BLaER1 (cell line): ENCODE measurements around the gene ACSM6.

ENCODE experiments used
- H3K27ac ChIP-seq: shearing (Covaris generic); formaldehyde crosslinking; 2 replicates; pipeline ENCODE4 v1.8.1; 2022
- H3K27me3 ChIP-seq: shearing (Covaris generic); formaldehyde crosslinking; 2 replicates; pipeline ENCODE4 v1.8.1; 2022
- H3K36me3 ChIP-seq: shearing (Covaris generic); formaldehyde crosslinking; 2 replicates; pipeline ENCODE4 v1.8.1; 2022
- H3K4me1 ChIP-seq: shearing (Covaris generic); formaldehyde crosslinking; 2 replicates; pipeline ENCODE4 v1.8.1; 2022
- H3K4me2 ChIP-seq: shearing (Covaris generic); formaldehyde crosslinking; 2 replicates; pipeline ENCODE4 v1.8.1; 2022
- H3K4me3 ChIP-seq: shearing (Covaris generic); formaldehyde crosslinking; 2 replicates; pipeline ENCODE4 v1.8.1; 2022
- H3K9ac ChIP-seq: shearing (Covaris generic); formaldehyde crosslinking; 2 replicates; pipeline ENCODE4 v1.8.1; 2022
- H3K9me3 ChIP-seq: shearing (Covaris generic); formaldehyde crosslinking; 2 replicates; pipeline ENCODE4 v1.8.1; 2022
- H4K20me1 ChIP-seq: shearing (Covaris generic); formaldehyde crosslinking; 2 replicates; pipeline ENCODE4 v1.8.1; 2022
- Cebpa-rat ChIP-seq: shearing (Covaris generic); IDR thresholded peaks from 2 replicates; pipeline ENCODE4 v1.8.1; 2022

The ACSM6 gene

DNA sequence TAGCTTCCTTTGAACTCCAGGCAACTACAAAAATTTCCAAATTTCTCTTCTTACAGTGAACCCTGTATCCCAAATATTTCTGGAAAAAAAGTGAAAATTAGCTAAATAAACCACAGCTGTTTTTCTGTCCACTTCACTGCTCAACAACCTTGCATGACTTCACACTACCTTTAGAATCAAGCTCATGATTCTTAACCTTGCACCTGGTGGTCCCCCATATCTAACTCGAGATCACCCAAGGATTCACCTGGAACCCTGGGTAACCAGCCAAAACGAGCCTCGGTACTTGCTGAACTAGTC, 49.2 kb downstream of the ACSM6 start:
- H3K9ac ChIP-seq, result no peak overlapping the region
- TF ChIP-seq Cebpa-rat, result no peak
- H3K4me1 ChIP-seq, result peaks cover 27% of the 10 kb centered on the region
- H3K27me3 ChIP-seq, result no peaks in the 10 kb centered on the region
- no peak overlapping the region for H3K4me3 ChIP-seq
- H4K20me1 ChIP-seq, result peaks cover 47% of the 10 kb centered on the region
- H3K4me2 ChIP-seq, result no peak overlapping the region
- H3K9me3 ChIP-seq, result peaks cover 7% of the 10 kb centered on the region; the same call in 1 of the 2 replicates
- peaks cover 100% of the 10 kb centered on the region for H3K36me3 ChIP-seq
- H3K27ac ChIP-seq, result no peak overlapping the region

DNA sequence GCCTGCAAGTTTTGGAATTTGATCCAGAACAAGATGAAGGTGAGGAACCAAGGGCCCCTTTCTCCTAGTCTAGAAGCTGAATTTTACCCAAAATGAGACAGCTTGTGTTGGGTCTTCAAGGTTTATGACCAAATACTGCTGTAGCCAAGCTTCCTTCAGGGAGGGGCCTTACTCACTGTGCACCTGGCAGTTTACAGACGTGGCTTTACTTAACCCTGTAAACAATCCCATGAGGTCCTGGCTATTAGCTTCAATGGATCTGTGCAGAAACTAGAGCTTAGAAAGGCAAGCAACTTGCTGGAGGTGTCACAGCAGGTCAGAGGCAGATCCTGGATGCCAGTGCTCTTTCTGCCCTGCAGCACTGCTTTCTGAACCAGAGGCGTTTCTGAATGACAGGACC, 50.1 kb downstream of the ACSM6 start:
- Histone ChIP-seq H3K27ac (no peak overlapping the region), H3K4me3 (no peak overlapping the region), H3K9ac (no peak overlapping the region), H3K9me3 (peaks cover 7% of the 10 kb centered on the region; the same call in 1 of the 2 replicates), H4K20me1 (peaks cover 53% of the 10 kb centered on the region), H3K4me1 (peaks cover 36% of the 10 kb centered on the region), H3K36me3 (peaks cover 100% of the 10 kb centered on the region), H3K27me3 (no peaks in the 10 kb centered on the region), H3K4me2 (no peak overlapping the region)
- no peak for TF ChIP-seq Cebpa-rat

DNA sequence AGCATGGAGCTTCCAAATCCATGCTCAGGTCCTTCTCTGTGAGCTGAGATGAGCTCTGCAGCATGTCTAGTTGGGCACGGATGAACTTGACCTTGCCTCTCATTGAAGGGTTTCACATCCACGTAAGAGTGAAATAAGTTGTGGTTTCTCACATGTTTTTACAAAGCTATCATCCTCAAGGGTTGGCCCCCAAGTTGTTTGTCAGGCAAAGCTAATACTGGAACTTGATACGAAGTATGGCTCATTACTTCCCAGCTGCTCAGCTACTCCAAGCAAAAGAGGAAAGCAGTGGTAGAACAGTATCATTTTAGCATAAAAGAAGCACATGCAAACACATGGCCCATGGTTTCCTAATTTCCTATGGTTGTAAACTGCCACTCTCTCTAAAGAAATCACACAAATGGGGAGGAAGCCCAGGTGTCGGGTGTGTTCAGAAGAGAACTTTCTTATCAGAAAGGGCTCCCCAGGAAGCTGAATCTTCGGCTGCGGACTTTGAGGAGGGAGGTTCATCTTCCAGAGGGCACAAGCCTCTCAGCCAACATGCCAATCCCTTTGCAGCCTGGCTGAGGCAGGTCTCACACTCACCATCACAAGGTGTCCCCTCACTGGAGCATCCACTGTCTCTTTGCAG, 51.5 kb downstream of the ACSM6 start:
- Histone ChIP-seq H3K9me3 (peaks cover 2% of the 10 kb centered on the region; the same call in 1 of the 2 replicates), H4K20me1 (peaks cover 54% of the 10 kb centered on the region), H3K4me2 (no peak overlapping the region), H3K9ac (no peak overlapping the region), H3K4me3 (no peak overlapping the region), H3K27ac (no peak overlapping the region), H3K36me3 (peaks cover 88% of the 10 kb centered on the region), H3K4me1 (peaks cover 48% of the 10 kb centered on the region), H3K27me3 (no peaks in the 10 kb centered on the region)
- no peak for TF ChIP-seq Cebpa-rat

DNA sequence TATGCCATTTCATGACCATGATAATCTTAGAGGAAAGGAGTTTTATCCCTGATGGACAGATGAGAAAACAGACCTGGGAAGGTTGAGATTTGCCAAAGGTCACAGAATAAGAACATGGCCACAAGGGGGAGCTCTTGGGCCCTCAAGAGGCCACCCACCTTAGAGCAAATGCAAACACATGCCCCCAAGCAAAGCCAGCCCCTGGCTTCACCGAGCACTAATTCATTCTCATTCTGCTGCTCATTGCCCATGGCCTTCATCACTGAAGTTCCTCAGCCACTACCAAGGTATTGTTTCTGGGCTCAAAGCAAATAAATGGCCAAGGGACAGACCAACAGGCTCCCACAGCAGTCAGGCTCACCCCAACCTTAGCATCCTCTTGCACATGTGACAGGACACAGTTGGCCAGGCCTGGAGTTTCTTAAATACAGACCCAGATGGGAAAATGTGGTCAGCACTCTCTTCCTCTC, 52.6 kb downstream of the ACSM6 start:
- H3K4me2 ChIP-seq, result peak overlapping the region; percentile 39
- H3K9ac ChIP-seq, result peak overlapping the region; percentile 25; the same call in 1 of the 2 replicates
- H3K27ac ChIP-seq, result no peak overlapping the region
- no peak for TF ChIP-seq Cebpa-rat
- peaks cover 58% of the 10 kb centered on the region for H4K20me1 ChIP-seq
- H3K27me3 ChIP-seq, result no peaks in the 10 kb centered on the region
- H3K36me3 ChIP-seq, result peaks cover 88% of the 10 kb centered on the region
- no peaks in the 10 kb centered on the region for H3K9me3 ChIP-seq
- no peak overlapping the region for H3K4me3 ChIP-seq
- peaks cover 53% of the 10 kb centered on the region for H3K4me1 ChIP-seq

DNA sequence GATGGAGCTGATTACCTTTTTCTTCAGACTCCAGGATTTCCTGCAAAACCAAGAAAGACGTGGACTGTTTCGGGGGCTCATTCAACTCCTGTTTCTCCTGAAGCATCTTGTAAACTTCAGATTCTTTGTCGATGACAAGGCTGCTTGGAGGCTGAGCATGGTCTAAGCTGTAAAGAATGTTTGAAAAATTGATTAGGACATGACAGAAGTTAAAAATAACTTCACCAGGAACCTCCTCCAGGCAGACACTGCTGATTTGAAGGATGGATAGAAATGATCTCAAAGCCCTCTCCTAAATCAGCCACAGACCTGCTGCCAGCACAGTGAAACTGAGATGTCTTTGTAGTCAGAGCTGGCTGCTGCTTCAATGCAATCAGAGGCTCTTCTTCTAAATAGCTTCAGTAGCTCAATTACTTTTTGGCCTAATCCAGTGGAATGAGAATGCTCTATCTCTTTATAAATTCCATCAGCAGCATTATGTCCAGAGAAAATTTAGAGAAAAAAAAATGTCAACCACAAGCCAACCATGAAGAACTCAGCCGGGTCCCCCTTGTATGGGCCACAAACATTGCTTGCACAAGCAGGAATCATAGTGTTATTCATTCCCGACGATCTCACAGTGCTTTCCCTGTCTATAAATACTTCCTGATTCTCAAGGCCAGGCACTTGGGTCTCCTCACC, 53.3 kb downstream of the ACSM6 start:
- no peaks in the 10 kb centered on the region for H3K9me3 ChIP-seq
- peak overlapping the region; percentile 25; the same call in 1 of the 2 replicates for H3K9ac ChIP-seq
- H3K27me3 ChIP-seq, result no peaks in the 10 kb centered on the region
- H4K20me1 ChIP-seq, result peaks cover 63% of the 10 kb centered on the region
- peaks cover 88% of the 10 kb centered on the region for H3K36me3 ChIP-seq
- peak overlapping the region; percentile 39 for H3K4me2 ChIP-seq
- peaks cover 53% of the 10 kb centered on the region for H3K4me1 ChIP-seq
- TF ChIP-seq Cebpa-rat, result no peak
- no peak overlapping the region for H3K4me3 ChIP-seq
- peak overlapping the region; percentile 70; the same call in 1 of the 2 replicates for H3K27ac ChIP-seq

DNA sequence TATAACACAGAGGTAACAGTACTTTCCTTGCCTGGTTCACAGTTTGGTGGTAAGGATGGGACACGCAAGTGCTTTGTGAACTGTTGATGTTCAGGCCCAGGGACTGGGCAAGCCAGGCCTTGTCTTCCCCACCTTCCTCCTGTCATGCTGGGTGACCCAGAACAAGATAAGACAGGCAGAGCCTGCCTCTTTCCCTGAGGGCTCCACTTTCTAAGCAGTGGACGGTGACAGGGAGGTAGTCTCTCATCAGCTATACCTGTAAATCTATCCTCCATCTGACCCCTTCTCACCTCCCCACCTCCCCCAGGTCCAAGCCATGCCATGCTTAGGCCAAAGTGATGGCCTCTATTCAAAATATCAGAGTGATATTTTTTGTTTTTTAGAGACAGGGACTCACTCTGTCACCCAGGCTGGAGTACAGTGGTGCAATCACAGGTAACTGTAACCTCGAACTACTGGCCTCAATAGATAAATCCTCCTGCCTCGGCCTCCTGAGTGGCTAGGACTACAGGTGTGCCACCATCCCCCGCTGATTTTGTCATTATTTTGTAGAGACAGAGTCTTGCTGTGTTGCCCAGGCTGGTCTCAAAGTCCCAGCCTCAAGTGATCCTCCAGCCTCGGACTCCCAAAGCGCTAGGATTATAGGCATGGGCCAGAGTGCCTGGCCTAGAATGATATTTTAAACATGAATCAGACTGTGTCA, 54.0 kb downstream of the ACSM6 start:
- no peak for TF ChIP-seq Cebpa-rat
- H3K27ac ChIP-seq, result peak overlapping the region; percentile 70
- H3K9ac ChIP-seq, result 0 out of 2 replicates have a peak overlapping the region, but pooled peaks have one; percentile 8
- H3K36me3 ChIP-seq, result peaks cover 85% of the 10 kb centered on the region
- no peak overlapping the region for H3K4me3 ChIP-seq
- H4K20me1 ChIP-seq, result peaks cover 69% of the 10 kb centered on the region
- no peaks in the 10 kb centered on the region for H3K27me3 ChIP-seq
- H3K9me3 ChIP-seq, result no peaks in the 10 kb centered on the region
- H3K4me1 ChIP-seq, result peaks cover 54% of the 10 kb centered on the region
- peak overlapping the region; percentile 39; the same call in 1 of the 2 replicates for H3K4me2 ChIP-seq

DNA sequence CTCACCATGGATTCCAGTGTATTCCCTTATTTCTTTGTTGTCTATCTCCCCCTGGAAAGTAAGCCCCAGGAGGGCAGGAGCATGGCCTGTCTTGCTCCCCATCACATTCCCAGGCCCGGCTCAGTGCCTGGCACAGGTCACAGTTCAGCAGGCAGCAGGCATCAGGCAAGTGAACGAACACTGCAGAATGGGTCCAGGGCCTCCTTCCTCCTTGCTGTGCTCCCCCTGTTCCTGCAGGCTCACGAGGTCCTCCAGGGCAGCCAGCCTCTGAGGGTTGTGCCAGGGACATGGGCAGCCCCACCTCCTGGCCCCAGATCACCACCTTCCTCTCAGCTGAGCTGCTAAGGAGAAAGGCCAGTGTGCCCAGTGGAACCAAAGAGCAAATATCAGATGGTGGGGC, 55.0 kb downstream of the ACSM6 start:
- TF ChIP-seq Cebpa-rat, result no peak
- Histone ChIP-seq H3K27me3 (no peaks in the 10 kb centered on the region), H3K9ac (0 out of 2 replicates have a peak overlapping the region, but pooled peaks have one; percentile 46), H3K4me1 (peaks cover 60% of the 10 kb centered on the region), H3K9me3 (no peaks in the 10 kb centered on the region), H3K4me3 (no peak overlapping the region), H3K36me3 (peaks cover 81% of the 10 kb centered on the region), H3K4me2 (peak overlapping the region; percentile 66), H3K27ac (peak overlapping the region; percentile 70), H4K20me1 (peaks cover 78% of the 10 kb centered on the region)

DNA sequence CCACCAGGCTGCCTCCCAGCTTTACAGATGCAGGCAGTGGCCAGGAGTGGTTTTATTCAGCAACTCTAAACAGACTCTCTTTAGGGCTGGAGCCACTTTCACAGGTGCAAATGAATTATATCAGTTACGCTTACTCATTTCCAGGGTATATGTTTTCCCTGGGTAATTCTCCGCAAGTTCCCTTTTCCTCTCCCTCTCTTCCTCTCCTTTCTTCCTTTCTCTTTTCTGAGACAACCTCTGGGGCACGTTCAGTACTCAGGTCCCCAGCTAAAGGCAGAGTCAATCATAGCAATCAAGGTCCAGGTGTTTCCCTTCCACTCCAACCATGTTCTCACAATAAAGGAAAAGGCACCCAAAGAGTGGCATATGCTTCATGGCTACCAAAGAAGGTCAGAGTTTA, 55.4 kb downstream of the ACSM6 start:
- TF ChIP-seq Cebpa-rat, result no peak
- H3K36me3 ChIP-seq, result peaks cover 79% of the 10 kb centered on the region
- peak overlapping the region; percentile 66 for H3K4me2 ChIP-seq
- H3K9ac ChIP-seq, result peak overlapping the region; percentile 46; the same call in 1 of the 2 replicates
- no peaks in the 10 kb centered on the region for H3K9me3 ChIP-seq
- H4K20me1 ChIP-seq, result peaks cover 78% of the 10 kb centered on the region
- H3K27ac ChIP-seq, result peak overlapping the region; percentile 70
- H3K4me3 ChIP-seq, result no peak overlapping the region
- peaks cover 60% of the 10 kb centered on the region for H3K4me1 ChIP-seq
- H3K27me3 ChIP-seq, result no peaks in the 10 kb centered on the region

DNA sequence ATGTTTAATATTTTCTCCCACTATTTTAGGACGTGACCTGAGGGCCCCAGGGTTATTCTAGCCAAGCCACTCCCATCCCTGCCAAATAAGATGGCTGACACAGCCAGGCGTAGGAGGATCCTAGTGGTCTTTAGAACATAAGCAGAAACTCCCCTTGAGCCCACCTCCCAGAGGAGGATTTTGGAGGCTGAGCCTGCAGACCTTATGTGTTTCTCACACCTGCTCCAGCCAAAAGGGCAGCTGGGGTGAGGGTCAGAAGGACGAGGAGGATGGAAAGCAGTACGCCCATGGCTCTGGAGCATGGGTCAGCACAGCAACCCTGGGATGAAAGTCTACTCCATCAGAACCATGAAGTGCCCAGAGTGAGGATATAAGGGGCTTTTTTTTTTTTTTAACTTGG, 56.8 kb downstream of the ACSM6 start:
- no peak overlapping the region for H3K4me2 ChIP-seq
- peaks cover 74% of the 10 kb centered on the region for H3K36me3 ChIP-seq
- no peak overlapping the region for H3K9ac ChIP-seq
- H3K27me3 ChIP-seq, result no peaks in the 10 kb centered on the region
- H3K9me3 ChIP-seq, result no peaks in the 10 kb centered on the region
- TF ChIP-seq Cebpa-rat, result no peak
- H3K4me3 ChIP-seq, result no peak overlapping the region
- H4K20me1 ChIP-seq, result peaks cover 79% of the 10 kb centered on the region
- H3K27ac ChIP-seq, result no peak overlapping the region
- H3K4me1 ChIP-seq, result peaks cover 54% of the 10 kb centered on the region

DNA sequence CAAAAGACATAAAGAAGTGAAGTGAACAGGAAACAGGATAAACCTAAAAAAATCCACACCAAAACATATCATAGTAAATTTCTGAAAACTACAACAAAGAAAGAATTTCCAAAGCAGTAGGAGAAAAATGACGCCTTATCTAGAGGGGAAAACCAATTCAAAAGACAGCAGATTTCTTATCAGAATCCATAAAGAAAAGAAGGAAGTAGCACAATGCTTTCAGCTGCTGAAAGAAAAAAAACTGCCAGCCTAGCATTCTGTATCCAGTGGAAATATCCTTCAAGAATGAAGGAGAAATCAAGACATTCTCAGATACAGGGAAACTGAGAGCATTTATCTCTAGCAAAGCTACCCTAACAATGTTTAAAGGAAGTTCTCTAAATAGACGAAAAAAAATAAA, 59.0 kb downstream of the ACSM6 start:
- Histone ChIP-seq H3K27ac (no peak overlapping the region), H4K20me1 (peaks cover 57% of the 10 kb centered on the region), H3K4me3 (no peak overlapping the region), H3K9me3 (peaks cover 19% of the 10 kb centered on the region), H3K4me2 (no peak overlapping the region), H3K27me3 (no peaks in the 10 kb centered on the region), H3K4me1 (peaks cover 35% of the 10 kb centered on the region), H3K36me3 (peaks cover 74% of the 10 kb centered on the region), H3K9ac (no peak overlapping the region)
- no peak for TF ChIP-seq Cebpa-rat
